GM19351 (cell line): ENCODE data around the gene ALG9.
A peak's percentile ranks its signal among the peaks of the same experiment; 100 is the strongest.

ENCODE experiments used
- ATAC-seq: cut with Tn5 transposase; IDR thresholded peaks from one replicate; pipeline ENCODE4 v1.9.1; 2021; ENCODE audit warnings: mild to moderate bottlenecking, moderate library complexity; ENCODE audit not compliant: unreplicated experiment

Gene ALG9, protein sequence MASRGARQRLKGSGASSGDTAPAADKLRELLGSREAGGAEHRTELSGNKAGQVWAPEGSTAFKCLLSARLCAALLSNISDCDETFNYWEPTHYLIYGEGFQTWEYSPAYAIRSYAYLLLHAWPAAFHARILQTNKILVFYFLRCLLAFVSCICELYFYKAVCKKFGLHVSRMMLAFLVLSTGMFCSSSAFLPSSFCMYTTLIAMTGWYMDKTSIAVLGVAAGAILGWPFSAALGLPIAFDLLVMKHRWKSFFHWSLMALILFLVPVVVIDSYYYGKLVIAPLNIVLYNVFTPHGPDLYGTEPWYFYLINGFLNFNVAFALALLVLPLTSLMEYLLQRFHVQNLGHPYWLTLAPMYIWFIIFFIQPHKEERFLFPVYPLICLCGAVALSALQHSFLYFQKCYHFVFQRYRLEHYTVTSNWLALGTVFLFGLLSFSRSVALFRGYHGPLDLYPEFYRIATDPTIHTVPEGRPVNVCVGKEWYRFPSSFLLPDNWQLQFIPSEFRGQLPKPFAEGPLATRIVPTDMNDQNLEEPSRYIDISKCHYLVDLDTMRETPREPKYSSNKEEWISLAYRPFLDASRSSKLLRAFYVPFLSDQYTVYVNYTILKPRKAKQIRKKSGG

DNA sequence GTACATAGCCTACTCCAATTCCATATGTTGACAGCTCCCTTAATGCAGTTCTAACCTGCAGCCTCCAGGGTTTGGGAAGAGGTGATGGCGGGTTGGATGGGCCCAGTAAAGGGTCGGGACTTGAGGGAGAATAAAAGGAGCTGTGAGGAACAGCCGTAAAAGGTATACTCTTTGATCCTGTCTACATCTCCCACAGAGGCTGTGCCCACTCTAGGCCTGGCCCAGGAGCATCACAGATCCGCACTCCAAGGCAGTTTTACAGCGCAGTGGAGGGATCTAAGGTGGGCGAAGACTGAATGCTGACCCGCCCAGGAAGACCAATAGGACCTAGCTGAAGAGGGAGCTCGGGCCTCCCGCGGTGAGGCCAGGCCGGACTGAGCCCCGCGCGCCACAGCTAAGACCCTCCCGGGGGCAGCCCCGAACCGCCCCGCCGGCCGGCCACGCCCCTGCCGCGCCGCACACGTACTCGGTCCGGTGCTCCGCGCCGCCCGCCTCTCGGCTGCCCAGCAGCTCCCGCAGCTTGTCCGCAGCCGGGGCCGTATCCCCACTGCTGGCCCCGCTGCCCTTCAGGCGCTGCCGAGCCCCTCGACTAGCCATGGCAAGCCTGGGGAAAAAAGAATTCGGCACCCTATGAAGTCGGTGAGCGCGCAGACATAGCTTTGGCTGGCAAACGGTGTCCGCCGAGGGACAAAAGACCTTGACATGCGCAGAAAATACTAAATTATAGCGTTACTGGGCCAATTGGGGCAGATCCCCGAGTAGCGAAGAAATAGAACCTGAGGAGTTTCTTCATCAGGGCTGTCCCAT, at the start of gene ALG9:
ALG9 (minus strand) TSS at position 696 of the 807 bp plus-strand sequence; CDS start at position 597, 99 bp downstream.
- peak; percentile 86 for ATAC-seq

DNA sequence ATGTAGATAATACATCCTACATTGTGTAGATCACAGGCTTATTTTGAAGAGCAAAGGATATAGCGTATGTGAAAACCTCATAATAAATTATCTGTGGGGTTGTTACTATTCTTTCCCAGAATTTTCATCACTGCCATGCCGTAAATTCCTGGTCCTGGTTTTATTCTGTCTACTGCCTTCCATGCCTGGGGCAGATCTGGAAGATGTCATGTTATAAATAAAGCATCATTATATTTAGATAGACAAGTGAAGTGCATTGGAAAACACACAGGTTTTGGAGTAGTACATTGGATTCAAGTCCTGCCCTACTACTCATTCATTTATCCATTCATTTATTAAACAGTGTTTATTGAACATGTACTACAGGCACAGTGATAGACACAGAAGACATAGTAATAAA, 49.5 kb upstream of the ALG9 start:
- no peak for ATAC-seq

DNA sequence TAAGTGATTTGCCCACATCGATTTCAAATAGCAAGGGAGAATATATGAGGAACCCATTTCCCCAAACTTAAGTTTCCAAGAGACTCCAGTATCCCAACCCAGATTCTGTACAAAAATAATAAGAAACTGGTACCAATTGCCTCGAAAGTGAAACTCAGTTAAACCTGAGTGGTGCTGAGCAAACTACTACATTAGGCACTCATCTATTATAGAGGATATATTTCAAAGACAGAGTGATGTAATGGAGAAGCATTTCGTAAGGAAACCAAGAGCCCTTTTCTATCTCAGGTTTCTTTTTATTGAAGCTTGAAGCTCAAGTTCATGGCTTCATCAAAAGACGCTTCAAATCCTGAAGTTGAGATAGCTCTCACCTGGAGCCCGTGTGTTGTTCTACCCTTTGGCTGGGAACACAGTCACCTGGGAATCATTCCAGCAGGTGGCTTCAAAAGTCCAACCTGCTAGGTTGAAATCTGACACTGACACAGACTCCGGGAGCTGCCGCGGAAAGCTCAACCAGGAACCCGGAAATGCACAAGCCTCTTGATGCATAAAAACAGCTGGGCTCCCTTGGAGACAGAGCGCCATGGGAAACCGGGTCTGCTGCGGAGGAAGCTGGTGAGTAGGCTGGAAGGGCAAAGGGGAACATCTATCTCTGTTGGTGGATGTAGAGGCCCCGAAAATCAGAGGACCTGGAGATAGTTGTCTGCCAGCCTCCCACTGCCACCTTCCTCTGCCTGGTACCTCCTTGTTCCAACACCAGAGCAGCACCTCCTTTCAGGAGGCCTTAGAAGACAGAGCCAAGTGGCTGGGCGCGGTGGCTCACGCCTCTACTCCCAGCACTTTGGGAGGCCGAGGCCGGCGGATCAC, 47.2 kb upstream of the ALG9 start, which contains the start of gene C11orf52:
C11orf52 (plus strand) TSS at position 524 of the 867 bp plus-strand sequence; CDS start at position 584, 60 bp downstream.
- ATAC-seq: no peak

DNA sequence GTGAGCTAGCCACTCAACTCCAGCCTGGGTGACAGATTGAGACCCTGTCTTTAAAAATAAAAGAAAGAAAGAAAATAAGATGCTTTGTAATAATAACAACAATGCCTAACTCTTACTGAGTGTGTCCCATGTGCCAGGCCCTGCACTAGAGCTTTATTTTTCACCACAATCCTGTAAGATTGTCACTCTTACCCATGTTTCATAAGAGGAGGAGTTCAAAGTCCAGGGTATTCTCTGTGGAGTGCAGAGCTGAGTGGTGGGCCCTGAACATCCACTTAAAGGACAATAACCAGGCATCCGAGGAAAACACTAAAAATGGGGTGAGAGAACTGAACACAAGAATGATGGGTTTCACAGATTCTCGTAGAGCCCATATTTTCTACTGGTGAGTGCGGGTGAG, 46.4 kb upstream of the ALG9 start:
- ATAC-seq: no peak

DNA sequence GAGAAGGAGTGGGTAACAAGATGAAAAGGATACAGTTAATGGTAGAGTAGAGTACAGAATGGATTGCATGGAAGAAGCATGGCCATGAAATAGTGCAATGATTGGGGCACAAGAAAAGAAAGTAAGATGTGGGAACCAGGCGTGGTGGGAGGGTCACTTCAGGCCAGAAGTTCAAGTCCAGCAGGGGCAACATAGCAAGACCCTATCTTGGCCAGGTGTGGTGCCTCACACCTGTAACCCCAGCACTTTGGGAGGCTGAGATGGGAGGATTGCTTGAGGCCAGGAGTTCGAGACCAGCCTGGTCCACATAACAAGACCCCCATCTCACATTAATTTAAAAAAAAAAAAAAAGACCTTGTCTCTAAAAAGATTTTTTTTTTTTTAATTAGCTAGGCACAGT, 45.9 kb upstream of the ALG9 start:
- no peak for ATAC-seq

DNA sequence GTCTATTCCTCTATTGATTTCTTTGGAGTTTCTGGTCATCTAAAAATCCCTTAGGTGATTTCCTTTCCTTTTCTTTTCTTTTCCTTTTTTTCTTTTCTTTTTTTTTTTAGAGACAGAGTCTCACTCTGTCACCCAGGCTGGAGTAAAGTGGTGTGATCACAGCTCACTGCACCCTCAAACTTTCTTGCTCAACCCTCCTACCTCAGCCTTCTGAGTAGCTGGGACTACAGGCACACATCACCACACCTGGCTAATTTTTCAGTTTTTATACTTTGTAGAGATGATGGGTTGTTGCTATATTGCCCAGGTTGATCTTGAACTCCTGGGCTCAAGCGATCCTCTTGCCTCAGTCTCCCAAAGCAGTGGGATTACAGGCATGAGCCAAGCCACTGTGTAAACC, 45.4 kb upstream of the ALG9 start:
- ATAC-seq: no peak

DNA sequence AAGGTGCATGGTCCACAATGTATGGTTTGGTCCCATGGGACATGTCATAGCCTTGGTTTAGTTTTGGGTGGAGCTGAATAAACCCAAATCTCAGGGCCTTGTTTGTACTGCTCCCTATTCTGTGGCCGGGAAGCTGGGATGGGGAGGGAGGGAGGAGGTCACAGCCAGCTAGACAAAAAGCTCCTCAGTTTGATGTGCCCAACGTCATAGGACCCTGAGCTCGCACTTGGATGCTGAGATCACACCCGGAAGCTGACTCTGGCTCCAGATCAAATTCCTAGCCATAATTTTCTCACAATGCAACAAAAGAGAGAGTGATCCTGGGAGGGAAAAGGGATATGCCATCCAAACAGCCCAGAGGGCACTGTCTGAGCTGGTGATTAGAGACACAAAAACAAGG, 42.6 kb upstream of the ALG9 start:
- ATAC-seq: no peak

DNA sequence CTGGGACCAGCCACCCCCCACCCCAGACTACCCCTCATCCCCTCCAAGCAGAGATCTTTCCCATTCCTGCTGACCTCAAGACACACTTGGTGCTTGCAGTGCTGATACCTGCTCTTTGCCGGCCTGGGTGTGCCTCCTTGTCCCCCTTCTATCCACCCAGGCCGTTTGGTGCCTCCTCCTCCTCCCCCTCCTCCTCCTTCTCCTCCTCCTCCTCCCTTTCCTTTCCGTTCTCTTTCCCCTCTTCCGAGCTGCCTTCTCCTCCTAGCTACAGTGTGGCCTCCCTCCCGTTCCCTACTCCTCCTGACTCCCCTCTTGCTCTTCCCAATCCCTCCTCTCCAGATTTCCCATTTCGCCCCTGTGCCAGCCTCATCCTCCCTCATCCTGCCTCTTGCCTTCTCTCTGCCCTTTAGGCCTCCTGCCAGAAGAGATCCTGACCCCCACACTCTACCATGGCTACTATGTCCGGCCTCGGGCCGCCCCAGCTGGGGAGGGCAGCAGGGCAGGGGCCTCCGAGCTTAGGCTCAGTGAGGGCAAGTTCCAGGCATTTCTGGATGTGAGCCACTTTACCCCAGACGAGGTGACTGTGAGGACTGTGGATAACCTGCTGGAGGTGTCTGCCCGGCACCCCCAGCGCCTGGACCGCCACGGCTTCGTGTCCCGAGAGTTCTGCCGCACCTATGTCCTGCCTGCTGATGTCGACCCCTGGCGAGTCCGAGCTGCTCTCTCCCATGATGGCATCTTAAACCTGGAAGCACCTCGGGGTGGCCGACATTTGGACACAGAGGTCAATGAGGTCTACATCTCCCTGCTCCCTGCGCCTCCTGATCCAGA, 41.9 kb upstream of the ALG9 start:
- ATAC-seq: no peak

DNA sequence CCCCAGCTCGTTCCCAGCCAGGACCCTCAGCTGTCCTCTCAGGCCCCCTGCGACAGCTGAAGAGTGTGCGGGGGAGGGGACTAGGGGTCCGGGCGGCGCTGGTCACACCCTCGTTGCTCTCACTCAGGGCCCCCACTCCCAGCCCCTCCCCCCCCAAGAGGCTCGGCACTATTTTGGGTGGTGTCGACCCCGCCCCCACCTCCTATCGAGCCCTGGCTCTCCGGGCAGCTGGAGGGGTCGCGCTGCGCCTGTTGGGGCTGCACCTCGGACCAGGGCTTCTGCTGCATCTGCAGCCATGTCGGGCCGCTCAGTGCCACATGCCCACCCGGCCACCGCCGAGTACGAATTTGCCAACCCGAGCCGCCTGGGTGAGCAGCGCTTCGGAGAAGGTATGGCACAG, 41.2 kb upstream of the ALG9 start, which contains the start of gene HSPB2:
HSPB2 (plus strand) TSS at position 200 of the 400 bp plus-strand sequence; CDS start at position 296, 96 bp downstream.
- ATAC-seq: no peak

DNA sequence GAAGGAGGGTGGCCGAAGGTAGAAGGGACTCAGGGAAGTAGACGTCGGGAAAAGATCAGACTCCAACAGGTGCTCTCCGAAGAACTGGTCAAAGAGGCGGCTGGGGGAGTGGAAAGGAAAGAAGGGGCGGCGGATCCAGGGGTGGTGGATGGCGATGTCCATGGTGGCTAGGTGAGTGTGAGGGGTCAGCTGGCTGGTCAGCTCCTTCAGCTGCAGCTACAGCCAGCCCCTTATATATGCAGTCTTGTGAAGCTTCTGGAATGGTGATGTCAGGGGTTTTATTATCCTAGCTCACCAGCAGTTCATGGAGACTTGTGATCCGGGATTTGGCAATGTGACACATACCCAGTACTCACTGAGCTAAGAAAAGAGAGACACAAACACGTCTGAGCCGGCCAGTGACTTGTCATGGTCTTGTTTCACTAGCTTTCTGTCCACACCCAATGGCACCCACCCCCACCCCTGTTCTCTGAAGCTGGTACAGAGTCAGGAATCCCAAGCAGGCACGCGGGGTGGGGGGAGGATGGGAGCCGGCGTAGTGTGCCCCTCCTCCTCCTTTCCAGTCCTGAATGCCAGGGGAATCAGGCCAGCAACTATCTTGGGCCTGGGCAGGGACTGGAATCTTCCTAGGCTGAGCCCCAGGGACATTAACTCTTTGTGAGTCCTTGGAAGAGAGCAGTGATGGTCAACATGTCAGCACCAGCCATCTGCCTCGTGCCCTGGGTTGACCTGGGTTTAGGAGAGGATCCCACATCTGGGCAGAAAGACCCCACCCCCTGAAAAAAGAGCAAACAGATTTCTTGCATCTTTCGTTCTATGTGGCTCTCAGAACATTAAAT, 40.4 kb upstream of the ALG9 start, which contains the start of gene CRYAB:
CRYAB (minus strand) TSS at position 208 of the 839 bp plus-strand sequence; CDS start at position 162, 46 bp downstream.
- no peak for ATAC-seq

DNA sequence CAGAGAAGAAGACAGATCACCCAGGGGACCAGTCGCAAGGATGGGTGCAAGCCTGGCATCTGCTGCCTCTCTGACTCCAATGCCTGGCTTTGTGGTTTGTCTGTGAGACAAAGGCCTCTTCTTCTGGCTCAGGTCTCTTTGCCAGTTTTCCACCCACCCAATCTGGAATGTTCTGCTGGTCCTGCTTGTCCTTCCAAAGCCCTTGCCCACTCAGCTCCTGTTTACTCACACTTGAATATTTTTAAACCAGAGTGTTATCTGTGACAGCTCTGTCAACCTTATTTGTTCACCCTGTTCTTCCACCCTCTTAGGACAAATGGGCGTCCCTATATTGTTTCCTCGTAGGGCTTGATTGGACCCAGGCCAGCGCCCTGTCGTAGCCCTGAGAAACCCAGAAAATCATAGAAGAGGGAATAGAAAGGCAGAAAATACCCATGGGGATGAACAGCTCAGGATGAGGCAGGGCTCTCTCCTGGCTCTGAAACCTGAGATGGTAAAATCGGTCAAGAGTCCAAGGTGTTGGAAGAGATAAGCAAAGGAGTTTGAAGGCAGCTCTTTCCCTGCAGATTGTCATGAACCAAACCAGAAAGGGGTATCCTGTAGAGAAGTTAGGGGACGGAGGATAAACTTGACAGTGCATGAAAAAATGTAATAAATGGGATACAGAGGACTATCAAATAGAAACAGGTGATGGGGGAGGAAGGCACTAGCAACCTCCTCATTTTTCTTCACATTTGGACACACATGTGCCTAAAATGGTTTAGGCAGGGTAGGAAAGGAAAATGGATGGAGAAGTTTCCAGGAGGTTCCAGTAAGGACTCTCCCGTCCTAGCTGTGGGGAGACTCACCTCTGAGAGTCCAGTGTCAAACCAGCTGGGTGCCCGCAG, 39.5 kb upstream of the ALG9 start:
- no peak for ATAC-seq

DNA sequence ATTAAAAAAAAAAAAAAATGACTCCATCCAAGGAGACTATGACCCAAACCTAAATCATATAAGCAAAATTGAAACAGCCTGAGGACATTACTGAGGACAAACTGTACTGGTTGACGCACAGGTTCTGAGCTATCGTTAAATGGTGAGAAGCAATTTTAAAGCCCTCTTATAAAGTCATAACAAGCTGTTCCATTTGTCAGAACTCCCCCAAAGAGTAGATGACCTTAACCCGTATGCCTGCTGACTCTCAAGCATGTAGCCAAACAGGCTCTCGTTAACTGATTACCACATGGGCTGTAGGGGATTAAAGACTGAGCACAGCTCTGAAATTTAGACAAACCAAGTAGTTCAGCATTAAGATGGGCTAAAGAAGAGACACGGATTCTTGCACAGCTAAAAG, 38.0 kb upstream of the ALG9 start:
- ATAC-seq: no peak

DNA sequence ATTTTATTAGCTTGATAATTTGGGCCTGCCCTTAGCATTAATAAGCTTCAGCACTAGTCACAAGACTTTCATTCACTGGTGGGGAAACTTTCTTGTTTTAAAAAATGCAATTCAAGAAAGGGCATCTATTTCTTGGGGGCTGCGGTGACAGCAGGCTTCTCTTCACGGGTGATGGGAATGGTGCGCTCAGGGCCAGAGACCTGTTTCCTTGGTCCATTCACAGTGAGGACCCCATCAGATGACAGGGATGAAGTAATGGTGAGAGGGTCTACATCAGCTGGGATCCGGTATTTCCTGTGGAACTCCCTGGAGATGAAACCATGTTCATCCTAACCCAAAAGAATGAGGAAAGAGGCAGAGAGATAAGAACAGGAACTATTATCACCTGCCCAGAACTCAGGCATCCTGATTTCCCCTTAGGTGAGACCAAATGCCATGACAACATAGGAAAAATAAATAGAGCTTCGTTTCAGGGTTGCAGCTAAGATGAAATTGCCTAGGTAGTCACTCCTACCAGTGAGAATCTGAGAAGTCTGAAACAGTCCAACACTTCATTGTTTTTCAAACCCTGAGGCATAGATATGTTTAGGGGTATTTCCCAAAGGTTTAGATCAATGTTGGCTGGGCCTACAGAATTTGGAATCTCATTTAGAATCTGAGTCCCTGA, 37.4 kb upstream of the ALG9 start:
- no peak for ATAC-seq

DNA sequence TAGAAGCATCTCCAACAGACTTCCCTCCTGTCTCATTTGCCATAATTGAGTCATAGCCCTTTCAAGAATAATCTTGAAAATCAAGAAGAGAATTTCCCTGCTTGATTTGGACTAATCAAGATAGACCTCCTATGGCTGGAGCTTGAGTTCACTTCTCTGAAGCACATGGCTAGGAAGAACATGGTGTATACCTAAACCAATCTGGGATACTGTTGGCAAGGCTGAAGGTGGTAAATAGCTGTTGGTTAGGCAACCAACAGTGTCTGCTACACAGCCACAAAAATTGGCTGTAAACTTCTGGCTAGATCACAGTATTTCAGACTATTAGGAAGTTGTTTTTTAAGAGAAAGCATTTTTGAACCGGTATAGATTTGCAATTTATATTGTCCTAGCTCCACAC, 35.3 kb upstream of the ALG9 start:
- no peak for ATAC-seq

DNA sequence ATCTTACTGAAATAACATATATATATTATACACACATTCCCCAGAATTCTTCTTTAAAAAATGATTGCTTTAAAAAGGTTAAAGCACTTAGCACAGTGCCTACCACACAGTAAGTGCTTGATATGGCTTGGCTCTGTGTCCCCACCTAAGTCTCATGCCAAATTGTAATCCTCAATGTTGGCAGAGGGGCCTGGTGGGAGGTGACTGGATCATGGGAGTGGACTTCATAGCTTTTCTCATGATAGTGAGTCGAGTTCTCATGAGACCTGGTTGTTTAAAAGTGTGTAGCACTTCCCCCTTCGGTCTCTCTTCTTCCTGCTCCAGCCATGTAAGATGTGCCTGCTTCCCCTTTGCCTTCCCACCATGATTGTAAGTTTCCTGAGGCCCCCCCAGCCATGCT, 34.0 kb upstream of the ALG9 start:
- no peak for ATAC-seq

DNA sequence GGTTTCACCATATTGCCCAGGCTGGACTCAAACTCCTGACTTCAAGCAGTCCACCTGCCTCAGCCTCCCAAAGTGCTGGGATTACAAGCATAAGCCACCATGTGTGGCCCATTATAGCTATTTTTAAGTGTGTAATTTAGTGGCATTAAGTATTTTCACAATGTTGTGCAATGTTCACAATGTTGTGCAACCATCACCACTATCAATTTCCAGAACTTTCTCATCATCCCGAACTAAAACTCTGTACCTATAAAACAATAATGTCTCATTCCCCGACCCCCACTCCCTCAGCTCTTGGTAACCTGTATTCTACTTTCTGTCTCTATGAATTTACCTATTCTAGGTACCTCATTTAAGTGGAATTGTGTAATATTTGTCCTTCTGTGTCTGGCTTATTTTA, 15.5 kb upstream of the ALG9 start:
- ATAC-seq: no peak

DNA sequence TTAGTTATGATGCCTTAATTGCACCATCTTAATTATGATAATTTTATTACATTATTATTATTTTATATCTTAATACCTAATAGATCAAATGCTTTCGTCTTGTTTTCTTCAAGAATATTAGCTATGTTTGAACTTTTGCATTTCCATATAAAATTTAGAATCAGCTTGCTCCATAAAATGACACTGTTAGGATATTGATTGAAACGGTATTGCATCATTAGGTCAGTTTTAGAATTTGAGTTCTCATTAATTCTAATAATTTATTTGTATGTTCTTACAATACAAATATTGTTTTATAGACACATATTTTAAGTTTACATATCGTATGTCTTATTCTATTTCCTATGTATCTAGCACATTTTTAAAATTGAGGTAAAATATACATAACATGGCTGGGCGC, 14.7 kb upstream of the ALG9 start:
- ATAC-seq: no peak
